ENCODE results near the gene CSE1L. TPM values are rescaled to one million over a fixed set of nuclear protein-coding genes. Genes with fewer than 3 reads are reported as not detected.
"Not testable (repeated sequence)": the region's sequence is repeated elsewhere in the genome, so short reads cannot be mapped to it uniquely, and the experiment has no call there.

Gene CSE1L
- polyA plus RNA-seq, 1 donor from 2014 or later: 74.2 TPM

DNA sequence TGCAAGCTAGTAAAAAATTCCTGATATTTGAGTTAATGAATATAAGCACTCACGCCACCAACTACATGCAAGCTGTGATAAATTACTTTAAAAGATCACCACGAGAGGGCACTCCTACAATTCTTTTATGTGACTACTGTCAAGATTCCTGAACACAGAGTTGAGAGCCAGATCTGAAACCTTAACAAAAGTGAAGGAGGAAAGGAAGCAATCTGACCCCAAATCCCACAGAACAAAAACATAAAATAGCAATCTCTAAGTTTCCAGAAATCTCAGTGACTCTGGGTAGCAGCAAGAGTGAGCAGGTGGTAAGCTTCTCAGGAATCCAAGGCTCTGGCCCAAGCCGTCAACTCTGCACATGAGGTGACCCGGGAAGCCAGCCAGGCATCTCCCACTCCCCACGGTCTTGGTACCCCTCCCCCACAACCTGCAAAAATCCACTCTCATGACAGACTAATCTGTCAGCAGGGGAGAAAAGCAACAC lies 86.9 kb downstream of the CSE1L start:
- Histone ChIP-seq H3K79me2 (replicated peaks; ENCODE audit: insufficient read depth, low read length) (no peaks in the 10 kb centered on the region), H3K27ac (ENCODE audit: low read length) (no peak overlapping the region)

DNA sequence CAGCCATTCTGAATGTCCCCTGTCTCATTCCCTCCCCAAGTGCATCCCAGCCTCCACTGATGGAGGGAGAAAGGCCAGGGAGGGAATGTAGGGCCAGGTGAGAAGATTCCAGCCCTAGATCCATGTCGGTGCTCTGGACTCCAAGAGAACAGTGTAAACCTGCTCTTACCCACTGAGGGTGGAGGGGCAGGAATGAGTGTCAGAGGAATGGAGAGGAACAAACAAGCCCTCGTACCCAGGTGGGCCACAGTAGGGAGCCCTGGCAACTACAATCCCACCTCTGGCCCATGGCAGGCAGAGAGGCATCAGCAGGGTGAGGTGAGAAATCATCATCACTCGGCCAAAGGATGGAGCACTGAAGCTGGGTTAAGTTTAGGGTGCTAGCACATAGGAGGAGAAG lies 87.5 kb downstream of the CSE1L start:
- Histone ChIP-seq H3K4me3 (ENCODE audit: low read length) (no peak overlapping the region), H3K9me3 (ENCODE audit: low read length) (no peaks in the 10 kb centered on the region), H3K27me3 (ENCODE audit: insufficient read depth, low read depth, low read length) (no peaks in the 10 kb centered on the region), H3F3A (ENCODE audit: insufficient read depth, low read length, poor library complexity, severe bottlenecking) (no peaks in the 10 kb centered on the region), H3K36me3 (ENCODE audit: insufficient read depth, low read length) (no peaks in the 10 kb centered on the region), H3K27ac (ENCODE audit: low read length) (no peak overlapping the region), H3K9ac (ENCODE audit: low read length) (no peak overlapping the region), H3K9me2 (ENCODE audit: insufficient read depth, low read length) (no peaks in the 10 kb centered on the region), H3K79me2 (replicated peaks; ENCODE audit: insufficient read depth, low read length) (no peaks in the 10 kb centered on the region), H3K4me2 (ENCODE audit: low read length) (no peak overlapping the region), H4K20me1 (ENCODE audit: insufficient read depth) (no peaks in the 10 kb centered on the region), H2AFZ (ENCODE audit: low read depth, low read length) (no peak overlapping the region)
- no peak for TF ChIP-seq EP300 (conservative IDR thresholded peaks at IDR 0.05; ENCODE audit: poor library complexity, severe bottlenecking)
- TF ChIP-seq SMC3 (conservative IDR thresholded peaks at IDR 0.05; ENCODE audit: poor library complexity): no peak
- TF ChIP-seq RAD21 (conservative IDR thresholded peaks at IDR 0.05): no peak
- TF ChIP-seq MXI1 (conservative IDR thresholded peaks at IDR 0.05; ENCODE audit: poor library complexity, severe bottlenecking): no peak
- TF ChIP-seq, protein P1, sequence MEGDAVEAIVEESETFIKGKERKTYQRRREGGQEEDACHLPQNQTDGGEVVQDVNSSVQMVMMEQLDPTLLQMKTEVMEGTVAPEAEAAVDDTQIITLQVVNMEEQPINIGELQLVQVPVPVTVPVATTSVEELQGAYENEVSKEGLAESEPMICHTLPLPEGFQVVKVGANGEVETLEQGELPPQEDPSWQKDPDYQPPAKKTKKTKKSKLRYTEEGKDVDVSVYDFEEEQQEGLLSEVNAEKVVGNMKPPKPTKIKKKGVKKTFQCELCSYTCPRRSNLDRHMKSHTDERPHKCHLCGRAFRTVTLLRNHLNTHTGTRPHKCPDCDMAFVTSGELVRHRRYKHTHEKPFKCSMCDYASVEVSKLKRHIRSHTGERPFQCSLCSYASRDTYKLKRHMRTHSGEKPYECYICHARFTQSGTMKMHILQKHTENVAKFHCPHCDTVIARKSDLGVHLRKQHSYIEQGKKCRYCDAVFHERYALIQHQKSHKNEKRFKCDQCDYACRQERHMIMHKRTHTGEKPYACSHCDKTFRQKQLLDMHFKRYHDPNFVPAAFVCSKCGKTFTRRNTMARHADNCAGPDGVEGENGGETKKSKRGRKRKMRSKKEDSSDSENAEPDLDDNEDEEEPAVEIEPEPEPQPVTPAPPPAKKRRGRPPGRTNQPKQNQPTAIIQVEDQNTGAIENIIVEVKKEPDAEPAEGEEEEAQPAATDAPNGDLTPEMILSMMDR (IDR thresholded peaks at IDR 0.05; ENCODE audit: poor library complexity, severe bottlenecking): no peak
- TF ChIP-seq POLR2AphosphoS5 (IDR thresholded peaks at IDR 0.05): no peak
- TF ChIP-seq TAF1 (IDR thresholded peaks at IDR 0.05; ENCODE audit: low read depth): no peak

More for the DNA sequence above, 86.9 kb downstream of the CSE1L start:
- Histone ChIP-seq H2AFZ (ENCODE audit: low read depth, low read length) (no peak overlapping the region), H3K9me2 (ENCODE audit: insufficient read depth, low read length) (no peaks in the 10 kb centered on the region), H3K9me3 (ENCODE audit: low read length) (no peaks in the 10 kb centered on the region), H3F3A (ENCODE audit: insufficient read depth, low read length, poor library complexity, severe bottlenecking) (no peaks in the 10 kb centered on the region), H3K4me2 (ENCODE audit: low read length) (no peak overlapping the region), H3K9ac (ENCODE audit: low read length) (no peak overlapping the region), H3K36me3 (ENCODE audit: insufficient read depth, low read length) (no peaks in the 10 kb centered on the region), H3K4me3 (ENCODE audit: low read length) (no peak overlapping the region), H4K20me1 (ENCODE audit: insufficient read depth) (no peaks in the 10 kb centered on the region), H3K27me3 (ENCODE audit: insufficient read depth, low read depth, low read length) (no peaks in the 10 kb centered on the region)
- no peak for TF ChIP-seq MXI1 (conservative IDR thresholded peaks at IDR 0.05; ENCODE audit: poor library complexity, severe bottlenecking)
- no peak for TF ChIP-seq TAF1 (IDR thresholded peaks at IDR 0.05; ENCODE audit: low read depth)
- no peak for TF ChIP-seq EP300 (conservative IDR thresholded peaks at IDR 0.05; ENCODE audit: poor library complexity, severe bottlenecking)
- no peak for TF ChIP-seq POLR2AphosphoS5 (IDR thresholded peaks at IDR 0.05)
- peak; percentile 74 for TF ChIP-seq SMC3 (conservative IDR thresholded peaks at IDR 0.05; ENCODE audit: poor library complexity)
- TF ChIP-seq, protein P1 (IDR thresholded peaks at IDR 0.05; ENCODE audit: poor library complexity, severe bottlenecking): peak; percentile 81
- TF ChIP-seq EZH2 (IDR thresholded peaks at IDR 0.05; ENCODE audit: borderline replicate concordance, insufficient read depth, low read length, poor library complexity, severe bottlenecking): no peak
- TF ChIP-seq, protein P2, sequence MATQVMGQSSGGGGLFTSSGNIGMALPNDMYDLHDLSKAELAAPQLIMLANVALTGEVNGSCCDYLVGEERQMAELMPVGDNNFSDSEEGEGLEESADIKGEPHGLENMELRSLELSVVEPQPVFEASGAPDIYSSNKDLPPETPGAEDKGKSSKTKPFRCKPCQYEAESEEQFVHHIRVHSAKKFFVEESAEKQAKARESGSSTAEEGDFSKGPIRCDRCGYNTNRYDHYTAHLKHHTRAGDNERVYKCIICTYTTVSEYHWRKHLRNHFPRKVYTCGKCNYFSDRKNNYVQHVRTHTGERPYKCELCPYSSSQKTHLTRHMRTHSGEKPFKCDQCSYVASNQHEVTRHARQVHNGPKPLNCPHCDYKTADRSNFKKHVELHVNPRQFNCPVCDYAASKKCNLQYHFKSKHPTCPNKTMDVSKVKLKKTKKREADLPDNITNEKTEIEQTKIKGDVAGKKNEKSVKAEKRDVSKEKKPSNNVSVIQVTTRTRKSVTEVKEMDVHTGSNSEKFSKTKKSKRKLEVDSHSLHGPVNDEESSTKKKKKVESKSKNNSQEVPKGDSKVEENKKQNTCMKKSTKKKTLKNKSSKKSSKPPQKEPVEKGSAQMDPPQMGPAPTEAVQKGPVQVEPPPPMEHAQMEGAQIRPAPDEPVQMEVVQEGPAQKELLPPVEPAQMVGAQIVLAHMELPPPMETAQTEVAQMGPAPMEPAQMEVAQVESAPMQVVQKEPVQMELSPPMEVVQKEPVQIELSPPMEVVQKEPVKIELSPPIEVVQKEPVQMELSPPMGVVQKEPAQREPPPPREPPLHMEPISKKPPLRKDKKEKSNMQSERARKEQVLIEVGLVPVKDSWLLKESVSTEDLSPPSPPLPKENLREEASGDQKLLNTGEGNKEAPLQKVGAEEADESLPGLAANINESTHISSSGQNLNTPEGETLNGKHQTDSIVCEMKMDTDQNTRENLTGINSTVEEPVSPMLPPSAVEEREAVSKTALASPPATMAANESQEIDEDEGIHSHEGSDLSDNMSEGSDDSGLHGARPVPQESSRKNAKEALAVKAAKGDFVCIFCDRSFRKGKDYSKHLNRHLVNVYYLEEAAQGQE (IDR thresholded peaks at IDR 0.05; ENCODE audit: borderline replicate concordance): no peak
- peak; percentile 79 for TF ChIP-seq RAD21 (conservative IDR thresholded peaks at IDR 0.05)

DNA sequence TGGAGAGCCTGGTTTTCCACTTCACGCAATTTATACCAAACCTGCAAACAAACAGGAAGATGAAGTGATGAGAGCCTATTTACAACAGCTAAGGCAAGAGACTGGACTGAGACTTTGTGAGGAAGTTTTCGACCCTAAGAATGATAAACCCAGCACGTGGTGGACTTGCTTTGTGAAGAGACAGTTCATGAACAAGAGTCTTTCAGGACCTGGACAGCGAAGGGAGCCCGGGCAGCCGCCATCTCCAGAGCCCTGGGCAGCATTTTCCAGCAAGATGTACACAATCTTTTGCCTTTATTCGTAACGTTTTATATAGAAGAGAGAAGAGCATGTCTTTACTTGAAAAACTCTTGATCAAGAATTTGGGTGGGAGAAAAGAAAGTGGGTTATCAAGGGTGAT lies 88.7 kb downstream of the CSE1L start:
- H3K9ac ChIP-seq (ENCODE audit: low read length); H3K9me3 ChIP-seq (ENCODE audit: low read length); H2AFZ ChIP-seq (ENCODE audit: low read depth, low read length); H3K79me2 ChIP-seq (replicated peaks; ENCODE audit: insufficient read depth, low read length); H3K4me2 ChIP-seq (ENCODE audit: low read length); H3K27ac ChIP-seq (ENCODE audit: low read length); H3F3A ChIP-seq (ENCODE audit: insufficient read depth, low read length, poor library complexity, severe bottlenecking); H3K4me3 ChIP-seq (ENCODE audit: low read length); H4K20me1 ChIP-seq (ENCODE audit: insufficient read depth); H3K9me2 ChIP-seq (ENCODE audit: insufficient read depth, low read length); H3K27me3 ChIP-seq (ENCODE audit: insufficient read depth, low read depth, low read length); H3K36me3 ChIP-seq (ENCODE audit: insufficient read depth, low read length): not testable (repeated sequence)
